ENCODE results near the gene EFCAB11.

The EFCAB11 gene

GRCh38 chr14:89753828-89754412 is 200.6 kb downstream of the EFCAB11 start:
- no peak overlapping the region for H3K27ac ChIP-seq (replicated peaks)
- no peaks in the 10 kb centered on the region for H3K27me3 ChIP-seq (ENCODE audit: insufficient read depth, poor library complexity, severe bottlenecking)
- no peak overlapping the region for H3K4me3 ChIP-seq (replicated peaks; ENCODE audit: insufficient read depth, low read length)
- DNase-seq (ENCODE audit: low read depth in 1 of 2, low spot score in 1 of 2) = no peak
- TF ChIP-seq POLR2AphosphoS5 (IDR thresholded peaks at IDR 0.05; ENCODE audit: low read depth) (no peak), SPI1 (IDR thresholded peaks at IDR 0.05; ENCODE audit: borderline replicate concordance, low read depth) (no peak), REST (IDR thresholded peaks at IDR 0.05; ENCODE audit: insufficient replicate concordance, low read depth) (no peak), GABPA (IDR thresholded peaks at IDR 0.05; ENCODE audit: low read depth) (no peak)
- TF ChIP-seq, protein P1, sequence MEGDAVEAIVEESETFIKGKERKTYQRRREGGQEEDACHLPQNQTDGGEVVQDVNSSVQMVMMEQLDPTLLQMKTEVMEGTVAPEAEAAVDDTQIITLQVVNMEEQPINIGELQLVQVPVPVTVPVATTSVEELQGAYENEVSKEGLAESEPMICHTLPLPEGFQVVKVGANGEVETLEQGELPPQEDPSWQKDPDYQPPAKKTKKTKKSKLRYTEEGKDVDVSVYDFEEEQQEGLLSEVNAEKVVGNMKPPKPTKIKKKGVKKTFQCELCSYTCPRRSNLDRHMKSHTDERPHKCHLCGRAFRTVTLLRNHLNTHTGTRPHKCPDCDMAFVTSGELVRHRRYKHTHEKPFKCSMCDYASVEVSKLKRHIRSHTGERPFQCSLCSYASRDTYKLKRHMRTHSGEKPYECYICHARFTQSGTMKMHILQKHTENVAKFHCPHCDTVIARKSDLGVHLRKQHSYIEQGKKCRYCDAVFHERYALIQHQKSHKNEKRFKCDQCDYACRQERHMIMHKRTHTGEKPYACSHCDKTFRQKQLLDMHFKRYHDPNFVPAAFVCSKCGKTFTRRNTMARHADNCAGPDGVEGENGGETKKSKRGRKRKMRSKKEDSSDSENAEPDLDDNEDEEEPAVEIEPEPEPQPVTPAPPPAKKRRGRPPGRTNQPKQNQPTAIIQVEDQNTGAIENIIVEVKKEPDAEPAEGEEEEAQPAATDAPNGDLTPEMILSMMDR (IDR thresholded peaks at IDR 0.05; ENCODE audit: insufficient read depth, low read length) = no peak

- Histone ChIP-seq H3K27me3 (ENCODE audit: insufficient read depth, poor library complexity, severe bottlenecking) (no peaks in the 10 kb centered on the region), H3K4me3 (replicated peaks; ENCODE audit: insufficient read depth, low read length) (no peak overlapping the region), H3K27ac (replicated peaks) (no peak overlapping the region)
- no peak for DNase-seq (ENCODE audit: low read depth in 1 of 2, low spot score in 1 of 2)
- TF ChIP-seq, protein P1 (IDR thresholded peaks at IDR 0.05; ENCODE audit: insufficient read depth, low read length) = no peak
Measured at GRCh38 chr14:89750908-89751392, 203.6 kb downstream of the EFCAB11 start.

GRCh38 chr14:89750281-89750755 is 204.2 kb downstream of the EFCAB11 start:
- no peak for DNase-seq (ENCODE audit: low read depth in 1 of 2, low spot score in 1 of 2)
- Histone ChIP-seq H3K4me3 (replicated peaks; ENCODE audit: insufficient read depth, low read length) (no peak overlapping the region), H3K27me3 (ENCODE audit: insufficient read depth, poor library complexity, severe bottlenecking) (no peaks in the 10 kb centered on the region), H3K27ac (replicated peaks) (no peak overlapping the region)
- TF ChIP-seq GABPA (IDR thresholded peaks at IDR 0.05; ENCODE audit: low read depth) (no peak), SPI1 (IDR thresholded peaks at IDR 0.05; ENCODE audit: borderline replicate concordance, low read depth) (no peak), REST (IDR thresholded peaks at IDR 0.05; ENCODE audit: insufficient replicate concordance, low read depth) (no peak), POLR2AphosphoS5 (IDR thresholded peaks at IDR 0.05; ENCODE audit: low read depth) (no peak)
- TF ChIP-seq, protein P1 (IDR thresholded peaks at IDR 0.05; ENCODE audit: insufficient read depth, low read length) = no peak

- no peak for DNase-seq (ENCODE audit: low read depth in 1 of 2, low spot score in 1 of 2)
- no peaks in the 10 kb centered on the region for H3K27me3 ChIP-seq (ENCODE audit: insufficient read depth, poor library complexity, severe bottlenecking)
- no peak overlapping the region for H3K27ac ChIP-seq (replicated peaks)
- TF ChIP-seq REST (IDR thresholded peaks at IDR 0.05; ENCODE audit: insufficient replicate concordance, low read depth) (no peak), POLR2AphosphoS5 (IDR thresholded peaks at IDR 0.05; ENCODE audit: low read depth) (no peak), GABPA (IDR thresholded peaks at IDR 0.05; ENCODE audit: low read depth) (no peak), SPI1 (IDR thresholded peaks at IDR 0.05; ENCODE audit: borderline replicate concordance, low read depth) (no peak)
- TF ChIP-seq, protein P1 (IDR thresholded peaks at IDR 0.05; ENCODE audit: insufficient read depth, low read length) = no peak
- no peak overlapping the region for H3K4me3 ChIP-seq (replicated peaks; ENCODE audit: insufficient read depth, low read length)
Measured at GRCh38 chr14:89748004-89748403, 206.5 kb downstream of the EFCAB11 start.
